ENCODE data around the gene C1orf159. TPM values are rescaled to one million over a fixed set of nuclear protein-coding genes. Genes with fewer than 3 reads are reported as not detected.

C1orf159 gene
- total RNA-seq, 1 donor from 2014 or later, result 9.7 TPM

DNA sequence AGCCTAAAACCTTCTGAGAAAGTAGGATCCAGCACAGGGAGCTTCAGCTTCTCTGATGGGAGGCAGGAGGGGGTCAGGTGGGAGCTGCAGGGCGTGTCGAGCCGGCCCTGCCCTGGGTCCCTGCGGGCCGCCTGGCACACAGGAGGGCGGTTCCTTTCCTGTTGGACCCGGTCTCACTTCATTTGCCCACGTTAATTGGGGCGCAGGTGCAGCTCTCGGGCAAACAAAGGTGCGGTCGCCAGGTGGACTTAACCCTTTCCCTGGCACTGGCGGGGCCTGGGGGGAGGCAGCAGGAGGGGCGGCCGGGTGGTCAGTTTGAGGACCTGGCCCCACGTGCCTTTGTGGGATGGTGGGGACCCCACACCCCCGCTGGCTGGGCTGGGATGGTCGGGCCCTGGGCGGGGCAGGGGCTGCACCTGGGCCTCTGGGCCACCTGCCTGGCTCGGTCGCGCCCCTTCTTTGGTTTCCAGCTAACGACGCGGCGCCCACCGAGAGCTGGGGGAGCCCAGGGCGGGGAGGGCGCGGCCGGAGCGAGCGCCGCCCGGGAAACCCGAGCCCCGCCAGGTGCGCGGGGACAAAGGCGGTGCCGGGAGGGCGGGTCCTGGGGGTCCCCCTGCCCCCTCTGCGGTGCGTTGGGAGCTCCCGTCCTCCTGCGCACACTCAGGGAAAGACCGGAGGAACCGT, 20.8 kb upstream of the C1orf159 start:
- H3K4me1 ChIP-seq, result no peaks in the 10 kb centered on the region
- peak overlapping the region; percentile 43 for H3K4me3 ChIP-seq
- H3K27ac ChIP-seq, result peak overlapping the region; percentile 45
- intact Hi-C loops (cut with DNase I), result no loop called here
- no peaks in the 10 kb centered on the region for H3K36me3 ChIP-seq
- ATAC-seq (peak; percentile 72), DNase-seq (peak; percentile 78)
- peaks cover 18% of the 10 kb centered on the region for H3K27me3 ChIP-seq
- no peaks in the 10 kb centered on the region for H3K9me3 ChIP-seq
- TF ChIP-seq, protein P1, sequence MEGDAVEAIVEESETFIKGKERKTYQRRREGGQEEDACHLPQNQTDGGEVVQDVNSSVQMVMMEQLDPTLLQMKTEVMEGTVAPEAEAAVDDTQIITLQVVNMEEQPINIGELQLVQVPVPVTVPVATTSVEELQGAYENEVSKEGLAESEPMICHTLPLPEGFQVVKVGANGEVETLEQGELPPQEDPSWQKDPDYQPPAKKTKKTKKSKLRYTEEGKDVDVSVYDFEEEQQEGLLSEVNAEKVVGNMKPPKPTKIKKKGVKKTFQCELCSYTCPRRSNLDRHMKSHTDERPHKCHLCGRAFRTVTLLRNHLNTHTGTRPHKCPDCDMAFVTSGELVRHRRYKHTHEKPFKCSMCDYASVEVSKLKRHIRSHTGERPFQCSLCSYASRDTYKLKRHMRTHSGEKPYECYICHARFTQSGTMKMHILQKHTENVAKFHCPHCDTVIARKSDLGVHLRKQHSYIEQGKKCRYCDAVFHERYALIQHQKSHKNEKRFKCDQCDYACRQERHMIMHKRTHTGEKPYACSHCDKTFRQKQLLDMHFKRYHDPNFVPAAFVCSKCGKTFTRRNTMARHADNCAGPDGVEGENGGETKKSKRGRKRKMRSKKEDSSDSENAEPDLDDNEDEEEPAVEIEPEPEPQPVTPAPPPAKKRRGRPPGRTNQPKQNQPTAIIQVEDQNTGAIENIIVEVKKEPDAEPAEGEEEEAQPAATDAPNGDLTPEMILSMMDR (IDR thresholded peaks at IDR 0.05), result no peak

DNA sequence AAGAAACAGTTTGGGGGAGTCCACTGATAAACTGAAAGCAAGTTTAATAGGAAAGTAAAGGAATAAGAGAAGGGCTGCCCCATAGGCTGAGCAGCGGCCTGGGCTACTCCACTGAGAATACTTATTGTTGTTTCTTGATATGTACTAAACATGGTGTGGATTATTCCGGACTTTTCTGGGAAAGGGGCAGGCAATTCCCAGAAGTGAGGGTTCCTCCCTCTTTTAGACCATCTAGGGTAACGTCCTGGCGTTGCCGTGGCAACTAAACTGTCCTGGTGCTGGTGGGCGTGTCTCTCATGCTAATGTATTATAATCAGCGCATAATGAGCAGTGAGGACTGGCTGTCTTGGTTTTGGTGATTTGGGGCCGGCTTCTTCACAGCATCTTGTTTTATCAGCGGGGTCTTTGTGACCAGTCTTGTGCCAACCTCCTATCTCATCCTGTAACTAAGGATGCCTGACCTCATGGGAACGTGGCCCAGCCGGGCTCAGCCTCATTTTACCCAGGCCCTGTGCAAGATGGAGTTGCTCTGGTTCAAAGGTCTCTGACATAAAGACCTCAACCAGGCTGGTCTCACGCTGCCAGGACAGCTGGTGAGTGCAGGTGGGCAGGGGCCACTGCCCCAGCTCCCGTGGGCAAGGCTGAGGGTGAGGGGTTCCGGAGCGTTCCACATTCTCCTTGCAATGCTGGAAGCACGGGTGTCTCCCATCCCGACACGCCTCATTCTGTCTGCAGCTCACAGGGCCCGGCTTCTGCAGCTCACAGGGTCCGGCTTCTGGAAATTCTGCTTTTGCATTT, 19.6 kb upstream of the C1orf159 start:
- Histone ChIP-seq H3K9me3 (no peaks in the 10 kb centered on the region), H3K36me3 (no peaks in the 10 kb centered on the region), H3K4me1 (no peaks in the 10 kb centered on the region), H3K27ac (no peak overlapping the region), H3K27me3 (peaks cover 18% of the 10 kb centered on the region), H3K4me3 (no peak overlapping the region)
- ATAC-seq (no peak), DNase-seq (no peak)
- intact Hi-C loops (cut with DNase I), result no loop called here
- TF ChIP-seq, protein P1 (IDR thresholded peaks at IDR 0.05), result no peak

DNA sequence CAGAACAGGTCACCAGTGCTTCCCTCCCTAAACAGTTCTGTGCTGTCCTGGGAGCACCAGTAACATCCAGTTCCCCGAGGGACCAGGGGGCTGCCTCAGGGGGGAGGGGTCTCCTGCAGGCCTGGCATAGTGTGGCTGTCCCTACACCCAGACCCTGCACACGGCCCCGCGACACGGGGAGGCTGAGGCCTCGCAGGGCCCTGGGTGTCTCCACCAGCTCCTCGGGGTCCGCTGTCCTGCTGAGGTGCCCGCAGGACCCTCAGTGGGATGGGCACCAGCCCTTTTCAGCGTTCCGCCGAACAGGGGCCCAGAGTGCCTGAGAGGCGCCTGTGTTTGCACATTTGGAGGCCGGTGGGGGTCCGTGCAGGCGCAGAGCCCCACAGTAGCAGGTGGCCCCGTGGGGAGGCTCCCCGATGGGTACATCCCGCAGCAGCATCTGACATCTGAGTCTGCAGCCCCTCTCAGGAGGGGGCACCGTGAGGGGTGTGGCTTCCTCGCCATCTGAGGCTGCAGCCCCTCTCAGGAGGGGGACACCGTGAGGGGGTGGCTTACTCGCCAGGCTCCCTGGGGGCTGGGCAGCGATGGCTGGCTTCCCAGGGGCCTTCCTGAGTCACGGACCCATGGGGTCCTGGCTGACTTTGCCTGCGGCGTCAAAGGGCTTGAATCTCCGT, 18.5 kb upstream of the C1orf159 start:
- ATAC-seq (no peak), DNase-seq (no peak)
- Histone ChIP-seq H3K36me3 (no peaks in the 10 kb centered on the region), H3K4me1 (no peaks in the 10 kb centered on the region), H3K27ac (no peak overlapping the region), H3K27me3 (peaks cover 18% of the 10 kb centered on the region), H3K9me3 (no peaks in the 10 kb centered on the region), H3K4me3 (no peak overlapping the region)
- intact Hi-C loops (cut with DNase I), result no loop called here
- TF ChIP-seq, protein P1 (IDR thresholded peaks at IDR 0.05), result no peak

GRCh38 chr1:1132956-1133750, 17.3 kb upstream of the C1orf159 start:
- peaks cover 17% of the 10 kb centered on the region for H3K27me3 ChIP-seq
- H3K4me1 ChIP-seq, result no peaks in the 10 kb centered on the region
- TF ChIP-seq, protein P1 (IDR thresholded peaks at IDR 0.05), result no peak
- H3K36me3 ChIP-seq, result no peaks in the 10 kb centered on the region
- no peaks in the 10 kb centered on the region for H3K9me3 ChIP-seq
- intact Hi-C loops (cut with DNase I), result no loop called here
- H3K4me3 ChIP-seq, result no peak overlapping the region
- H3K27ac ChIP-seq, result no peak overlapping the region
- ATAC-seq (no peak), DNase-seq (no peak)

Data from upper lobe of right lung (tissue), 1 donor.